HUES48 (cell line): ENCODE measurements around the gene SLC6A13.

Source experiments
- H3K27ac ChIP-seq: one replicate; pipeline ENCODE4 v1.7.0; 2013; ENCODE audit warnings: low read depth, low read length, inconsistent platforms
- H3K27me3 ChIP-seq: 2 replicates; pipeline ENCODE4 v1.6.1; 2013; ENCODE audit warnings: mild to moderate bottlenecking, low read length; ENCODE audit not compliant: control insufficient read depth, insufficient read depth
- H3K36me3 ChIP-seq: 2 replicates; pipeline ENCODE4 v1.6.1; 2013; ENCODE audit warnings: low read length; ENCODE audit not compliant: control insufficient read depth, insufficient read depth
- H3K4me1 ChIP-seq: 2 replicates; pipeline ENCODE4 v1.6.1; 2013; ENCODE audit warnings: mild to moderate bottlenecking, low read length; ENCODE audit not compliant: control insufficient read depth, insufficient read depth
- H3K4me3 ChIP-seq: 2 replicates; pipeline ENCODE4 v1.5.1; 2013; ENCODE audit warnings: mild to moderate bottlenecking, low read depth, low read length
- H3K9ac ChIP-seq: 2 replicates; pipeline ENCODE4 v1.6.1; 2013; ENCODE audit warnings: mild to moderate bottlenecking, low read depth, low read length, moderate library complexity
- H3K9me3 ChIP-seq: 2 replicates; pipeline ENCODE4 v1.6.1; 2013; ENCODE audit warnings: low read length; ENCODE audit not compliant: control insufficient read depth, insufficient read depth

Gene SLC6A13

DNA sequence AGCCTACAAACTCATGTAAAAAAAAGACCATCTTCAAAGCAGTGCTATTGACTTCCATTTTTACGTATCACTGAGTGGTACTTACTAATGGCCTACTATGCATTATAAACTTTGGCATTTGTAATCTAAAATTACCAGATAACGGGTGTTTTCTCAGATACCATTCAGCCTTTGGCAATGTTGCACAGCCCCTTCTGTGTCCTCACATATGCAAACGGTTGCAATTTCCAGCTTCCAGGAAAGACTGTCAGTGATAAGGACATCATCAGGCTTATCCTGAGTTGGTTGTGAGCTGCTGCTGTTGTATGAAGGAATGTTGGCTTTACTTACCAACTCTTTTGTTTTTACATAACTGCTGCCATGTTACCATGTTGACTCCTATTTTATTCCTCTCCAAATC is 1.6 kb upstream of the SLC6A13 start:
- H3K9ac ChIP-seq, result no peak overlapping the region
- H3K4me1 ChIP-seq, result no peaks in the 10 kb centered on the region

DNA sequence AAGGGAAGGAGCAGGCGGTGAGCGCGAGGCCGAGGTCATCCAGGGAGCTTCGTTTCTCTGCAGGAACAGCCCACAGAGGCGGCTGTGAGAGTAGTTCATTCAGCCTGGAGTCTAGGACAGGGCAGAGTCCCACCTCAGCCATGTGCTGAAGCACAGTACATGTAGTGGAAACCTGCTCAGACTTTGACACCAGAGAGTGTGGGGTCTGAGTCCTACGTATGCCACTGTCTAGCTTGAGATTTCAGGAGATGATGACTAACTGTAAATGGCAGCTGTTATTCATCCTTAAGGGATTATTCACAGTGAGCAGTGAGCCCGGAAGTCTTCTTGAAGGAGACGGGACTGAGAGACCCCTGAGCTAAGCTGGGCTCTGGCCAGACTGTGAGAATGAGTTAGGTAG is 938 bp upstream of the SLC6A13 start:
- no peak overlapping the region for H3K27ac ChIP-seq
- no peaks in the 10 kb centered on the region for H3K36me3 ChIP-seq
- no peaks in the 10 kb centered on the region for H3K4me1 ChIP-seq
- H3K27me3 ChIP-seq, result no peaks in the 10 kb centered on the region; the same call in 1 of the 2 replicates
- no peaks in the 10 kb centered on the region for H3K9me3 ChIP-seq
- H3K4me3 ChIP-seq, result no peak overlapping the region
- no peak overlapping the region for H3K9ac ChIP-seq

More for the DNA sequence above, 1.6 kb upstream of the SLC6A13 start:
- H3K36me3 ChIP-seq, result no peaks in the 10 kb centered on the region
- no peaks in the 10 kb centered on the region; the same call in 1 of the 2 replicates for H3K27me3 ChIP-seq
- no peak overlapping the region for H3K27ac ChIP-seq
- no peaks in the 10 kb centered on the region for H3K9me3 ChIP-seq
- no peak overlapping the region for H3K4me3 ChIP-seq

DNA sequence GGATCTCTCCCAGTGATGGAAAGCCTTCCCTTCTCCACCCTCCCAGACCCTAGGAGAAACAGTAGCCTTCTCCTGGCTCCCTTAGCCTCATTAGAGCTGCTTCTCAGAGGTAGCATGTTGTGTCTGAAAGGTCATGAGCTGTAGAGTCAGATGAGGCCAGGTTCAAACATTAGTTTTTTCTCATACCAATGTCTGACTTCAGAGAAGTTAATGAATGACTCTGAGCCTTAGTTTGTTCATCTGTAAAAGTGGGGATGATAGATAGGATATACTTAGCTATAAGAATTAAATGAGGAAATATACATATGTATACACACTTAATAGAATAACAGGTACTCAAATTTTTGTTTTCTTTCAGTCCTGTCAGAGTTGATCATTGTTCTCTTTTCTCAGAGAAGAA is 523 bp downstream of the SLC6A13 start:
- H3K4me3 ChIP-seq, result no peak overlapping the region
- H3K27ac ChIP-seq, result no peak overlapping the region
- H3K27me3 ChIP-seq, result no peaks in the 10 kb centered on the region; the same call in 1 of the 2 replicates
- H3K4me1 ChIP-seq, result no peaks in the 10 kb centered on the region
- no peak overlapping the region for H3K9ac ChIP-seq
- H3K36me3 ChIP-seq, result no peaks in the 10 kb centered on the region
- no peaks in the 10 kb centered on the region for H3K9me3 ChIP-seq

DNA sequence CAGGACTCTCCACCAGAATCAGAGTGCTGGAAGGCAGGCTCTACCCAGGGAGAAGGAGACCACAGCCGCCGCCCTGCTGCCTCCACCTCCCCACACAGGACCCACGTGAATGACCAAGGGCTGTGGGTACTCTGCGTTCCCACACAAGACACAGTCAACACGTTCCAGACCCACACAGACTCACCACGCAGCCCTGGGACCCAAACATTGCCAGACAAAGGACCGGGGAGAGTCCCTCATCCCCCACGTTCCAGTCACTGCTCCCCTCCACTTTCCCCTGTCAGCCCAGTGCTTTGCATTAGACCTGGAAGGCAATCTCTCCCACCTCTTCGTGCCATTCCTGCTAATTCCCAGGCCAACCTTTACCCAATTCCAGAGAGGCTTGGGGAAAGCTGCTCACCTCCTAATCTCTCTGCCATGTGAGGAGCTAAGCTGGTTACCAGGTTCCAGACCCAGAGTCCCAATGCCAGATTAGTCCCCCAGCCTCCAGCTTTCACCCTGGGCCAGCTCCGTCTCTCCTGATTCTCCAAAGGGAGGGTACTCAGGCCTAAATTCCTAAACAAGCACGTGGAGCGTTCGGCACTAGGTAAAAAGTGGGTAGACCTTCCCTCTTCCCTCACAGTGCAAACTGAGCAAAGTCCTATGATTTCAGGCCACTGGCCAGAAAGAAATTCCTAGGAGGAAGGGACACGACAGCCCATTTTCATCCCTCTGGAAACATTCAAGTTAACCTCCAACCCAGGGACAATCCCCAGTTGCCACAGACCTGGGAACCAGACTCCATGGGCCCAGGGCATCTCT is 4.9 kb downstream of the SLC6A13 start:
- Histone ChIP-seq H3K9me3 (no peaks in the 10 kb centered on the region), H3K9ac (no peak overlapping the region)

DNA sequence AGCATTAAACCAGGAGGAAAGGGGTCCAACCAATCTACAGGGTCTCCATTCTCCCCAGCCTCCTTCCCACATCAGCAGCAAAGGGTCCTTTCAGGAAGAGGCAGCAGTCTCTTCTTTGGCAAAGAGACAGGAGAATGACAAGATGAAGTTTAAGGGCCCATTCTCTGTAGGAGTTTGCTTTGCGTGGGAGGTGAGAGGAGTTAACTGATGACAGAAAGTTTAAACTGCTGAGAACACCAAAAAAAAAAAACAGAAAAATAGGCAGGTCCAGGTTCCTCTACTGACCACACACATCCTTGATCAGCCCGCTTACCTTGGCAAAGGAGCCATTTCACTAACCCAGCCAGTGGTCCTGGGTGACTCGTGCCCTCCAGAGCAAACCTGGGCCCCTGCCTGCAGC is 5.7 kb downstream of the SLC6A13 start:
- no peaks in the 10 kb centered on the region for H3K9me3 ChIP-seq
- no peak overlapping the region for H3K4me3 ChIP-seq
- no peaks in the 10 kb centered on the region; the same call in 1 of the 2 replicates for H3K4me1 ChIP-seq
- H3K9ac ChIP-seq, result no peak overlapping the region
- no peaks in the 10 kb centered on the region for H3K27me3 ChIP-seq
- H3K27ac ChIP-seq, result no peak overlapping the region
- no peaks in the 10 kb centered on the region for H3K36me3 ChIP-seq

More for the DNA sequence above, 4.9 kb downstream of the SLC6A13 start:
- no peaks in the 10 kb centered on the region; the same call in 1 of the 2 replicates for H3K4me1 ChIP-seq
- H3K27ac ChIP-seq, result no peak overlapping the region
- H3K36me3 ChIP-seq, result no peaks in the 10 kb centered on the region
- H3K27me3 ChIP-seq, result no peaks in the 10 kb centered on the region
- H3K4me3 ChIP-seq, result no peak overlapping the region

DNA sequence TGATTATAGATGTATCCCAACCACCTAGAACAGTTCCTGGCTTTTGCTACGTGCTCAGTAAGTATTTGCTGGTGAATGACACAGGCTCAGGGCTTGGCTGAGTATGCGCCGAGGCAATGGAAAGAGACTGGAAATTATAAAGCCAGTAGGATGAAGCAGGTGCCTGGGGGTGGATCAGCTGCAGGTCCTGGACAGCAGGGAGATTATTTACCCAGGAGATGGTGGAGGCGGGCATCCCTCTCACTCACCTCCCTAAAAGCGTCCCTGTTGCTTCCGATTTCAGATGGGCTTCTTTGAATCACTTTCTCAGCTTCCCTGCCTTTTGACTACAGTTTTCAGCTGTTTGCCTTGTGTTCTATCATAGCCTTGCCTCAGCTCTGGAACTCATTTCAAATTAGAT is 6.4 kb downstream of the SLC6A13 start:
- Histone ChIP-seq H3K4me1 (no peaks in the 10 kb centered on the region; the same call in 1 of the 2 replicates), H3K9ac (no peak overlapping the region), H3K27ac (no peak overlapping the region), H3K27me3 (no peaks in the 10 kb centered on the region), H3K36me3 (no peaks in the 10 kb centered on the region), H3K4me3 (no peak overlapping the region), H3K9me3 (no peaks in the 10 kb centered on the region)

DNA sequence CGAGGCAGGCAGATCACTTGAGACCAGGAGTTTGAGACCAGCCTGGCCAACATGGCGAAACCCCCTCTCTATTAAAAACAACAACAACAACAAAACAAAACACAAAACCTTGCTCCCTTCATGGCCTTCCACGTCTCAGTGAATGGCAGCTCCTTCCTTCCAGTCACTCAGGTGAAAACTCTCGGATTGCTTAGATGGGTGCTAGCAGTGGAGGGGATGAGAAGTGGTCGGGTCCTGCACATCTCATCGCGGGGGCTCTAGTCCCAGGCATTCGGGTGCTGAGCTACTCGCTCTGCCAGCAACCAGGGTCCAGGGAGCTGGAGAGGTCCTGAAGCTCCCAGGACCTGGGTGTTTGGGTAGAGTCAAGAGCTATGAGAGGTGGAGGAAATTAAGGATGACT is 7.7 kb downstream of the SLC6A13 start:
- no peaks in the 10 kb centered on the region for H3K27me3 ChIP-seq

DNA sequence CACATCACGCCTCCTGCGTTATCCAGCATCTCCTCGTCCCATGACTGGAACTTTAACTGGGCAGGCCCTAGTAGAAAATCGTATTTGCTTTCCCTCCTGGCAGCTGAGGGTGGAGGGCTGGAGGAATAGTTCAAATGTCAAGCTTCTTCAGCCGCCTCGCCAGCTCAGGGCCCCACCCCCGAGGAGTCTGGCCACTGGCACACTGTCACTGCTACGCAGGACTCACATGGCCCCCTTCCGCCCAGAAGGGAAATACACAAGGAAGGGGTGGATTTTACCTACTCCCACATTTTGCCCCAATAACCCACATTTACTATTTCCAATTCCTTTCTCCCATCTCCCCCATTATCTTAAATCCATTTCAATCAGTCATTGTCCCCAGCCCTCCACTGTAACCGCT is 8.6 kb downstream of the SLC6A13 start:
- H3K9me3 ChIP-seq, result no peaks in the 10 kb centered on the region
- no peaks in the 10 kb centered on the region; the same call in 1 of the 2 replicates for H3K4me1 ChIP-seq
- H3K9ac ChIP-seq, result no peak overlapping the region
- no peak overlapping the region for H3K27ac ChIP-seq
- no peaks in the 10 kb centered on the region for H3K36me3 ChIP-seq
- no peak overlapping the region for H3K4me3 ChIP-seq
- no peaks in the 10 kb centered on the region for H3K27me3 ChIP-seq

More for the DNA sequence above, 7.7 kb downstream of the SLC6A13 start:
- H3K27ac ChIP-seq, result no peak overlapping the region
- H3K4me1 ChIP-seq, result no peaks in the 10 kb centered on the region; the same call in 1 of the 2 replicates
- H3K9ac ChIP-seq, result no peak overlapping the region
- no peak overlapping the region for H3K4me3 ChIP-seq
- no peaks in the 10 kb centered on the region for H3K36me3 ChIP-seq
- H3K9me3 ChIP-seq, result no peaks in the 10 kb centered on the region

DNA sequence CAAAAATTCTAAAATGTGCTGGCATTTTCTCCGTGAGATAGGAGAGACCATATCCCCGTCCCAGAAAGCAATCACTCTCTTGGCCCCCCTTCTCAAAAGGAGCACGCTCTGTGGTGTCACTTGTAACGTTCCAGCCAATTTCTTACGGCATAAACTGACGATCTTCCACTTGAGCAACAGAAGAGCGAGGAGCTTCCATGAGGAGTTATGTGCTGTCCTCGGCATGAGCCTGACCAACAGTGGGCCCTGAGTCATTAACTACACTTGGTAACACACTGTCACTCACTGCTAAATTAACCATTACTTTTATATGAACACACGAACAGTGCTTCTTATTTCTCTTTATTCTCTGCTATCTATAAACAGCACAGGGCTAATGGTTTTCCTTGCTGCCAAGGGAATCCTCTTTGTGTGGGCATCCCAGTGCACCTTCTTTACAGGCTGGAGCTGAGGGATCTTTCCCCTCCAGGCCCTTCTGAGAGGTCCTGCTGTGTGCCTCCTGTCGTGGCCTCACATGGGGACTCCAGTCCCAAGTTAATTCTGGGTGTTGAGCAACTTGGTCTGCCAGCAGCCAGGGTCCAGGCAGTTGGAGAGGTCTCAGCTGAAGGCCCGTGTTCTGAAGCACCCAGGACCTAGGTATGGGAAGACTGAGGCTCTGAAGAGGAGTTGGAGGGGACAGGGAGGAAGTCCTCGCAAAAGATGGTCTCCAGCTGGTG is 9.4 kb downstream of the SLC6A13 start:
- H3K4me3 ChIP-seq, result no peak overlapping the region
- H3K27ac ChIP-seq, result no peak overlapping the region
- H3K4me1 ChIP-seq, result no peaks in the 10 kb centered on the region; the same call in 1 of the 2 replicates
- H3K9ac ChIP-seq, result no peak overlapping the region
- no peaks in the 10 kb centered on the region for H3K27me3 ChIP-seq
- H3K9me3 ChIP-seq, result no peaks in the 10 kb centered on the region
- no peaks in the 10 kb centered on the region for H3K36me3 ChIP-seq

DNA sequence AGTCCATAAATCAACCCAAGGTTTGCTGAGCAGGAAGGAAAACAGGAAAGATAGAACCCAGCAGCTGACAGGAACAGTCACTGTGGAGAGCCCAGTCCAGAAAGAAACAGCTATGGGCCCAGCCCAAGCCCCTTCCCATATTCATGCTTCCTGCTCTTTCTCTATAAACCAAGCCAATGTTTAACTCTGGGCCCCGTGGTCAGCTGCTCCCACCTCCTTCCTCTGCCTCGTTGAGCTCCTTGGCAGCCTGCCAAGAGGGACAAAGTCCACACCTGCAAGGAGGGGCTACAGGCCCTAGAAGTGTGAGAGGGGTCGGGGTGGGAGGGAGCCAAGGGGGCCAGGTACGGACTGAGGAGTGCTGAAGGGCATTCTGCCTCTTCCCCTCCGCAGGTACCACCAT is 10.0 kb downstream of the SLC6A13 start:
- Histone ChIP-seq H3K9ac (no peak overlapping the region), H3K4me3 (no peak overlapping the region), H3K36me3 (no peaks in the 10 kb centered on the region)

DNA sequence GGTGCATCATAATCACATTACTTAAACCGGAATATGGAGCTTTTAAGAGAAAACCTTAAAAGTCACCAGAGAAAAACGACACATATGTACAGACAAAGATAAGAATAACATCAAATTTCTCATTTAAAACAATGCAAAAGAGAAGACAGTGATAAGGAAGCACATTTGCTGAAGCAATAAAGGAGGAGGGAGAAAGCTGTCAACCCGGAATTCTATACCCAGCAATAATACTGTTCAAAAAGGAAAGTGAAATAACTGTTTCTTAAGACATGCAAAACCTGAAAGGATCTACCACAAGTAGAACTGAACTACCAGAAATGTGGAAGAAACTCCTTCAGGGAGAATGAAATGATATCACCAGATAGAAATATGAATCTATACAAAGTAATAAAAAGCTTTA is 15.4 kb downstream of the SLC6A13 start:
- H3K36me3 ChIP-seq, result no peaks in the 10 kb centered on the region
- H3K9me3 ChIP-seq, result peaks cover 13% of the 10 kb centered on the region
- H3K27ac ChIP-seq, result no peak overlapping the region
- H3K27me3 ChIP-seq, result no peaks in the 10 kb centered on the region; the same call in 1 of the 2 replicates
- H3K4me1 ChIP-seq, result no peaks in the 10 kb centered on the region
- H3K4me3 ChIP-seq, result no peak overlapping the region
- no peak overlapping the region for H3K9ac ChIP-seq

More for the DNA sequence above, 10.0 kb downstream of the SLC6A13 start:
- no peak overlapping the region for H3K27ac ChIP-seq
- peaks cover 1% of the 10 kb centered on the region; the same call in 1 of the 2 replicates for H3K9me3 ChIP-seq
- H3K27me3 ChIP-seq, result no peaks in the 10 kb centered on the region
- H3K4me1 ChIP-seq, result no peaks in the 10 kb centered on the region; the same call in 1 of the 2 replicates
